GM23338 (cell line): Measurements from ENCODE around the gene TWF2. TPM values are rescaled to one million over a fixed set of nuclear protein-coding genes. Genes with fewer than 3 reads are reported as not detected.
A peak's percentile ranks its signal among the peaks of the same experiment; 100 is the strongest.

Experiments used
- ATAC-seq: fragments of 200-7000 bp; cut with Tn5 transposase; 3 replicates; pipeline ENCODE4 v1.9.1; 2020
- DNase-seq: peaks from one replicate; pipeline ENCODE4 v3.0.0-alpha.2; 2015; ENCODE audit warnings: low spot score
- H2AFZ ChIP-seq: fragments of 200-600 bp; sonication (generic); 2 replicates; pipeline ENCODE4 v1.8.0; 2016; ENCODE audit warnings: antibody characterized with exemption, mild to moderate bottlenecking, moderate library complexity
- H3F3A ChIP-seq: fragments of 200-600 bp; sonication (generic); replicated peaks from 2 replicates; pipeline ENCODE4 v1.8.0; 2017; ENCODE audit warnings: antibody characterized with exemption, mixed run types, low read depth
- H3K27ac ChIP-seq: fragments of 200-600 bp; sonication (generic); 2 replicates; pipeline ENCODE4 v1.6.1; 2016; ENCODE audit warnings: low read depth
- H3K27me3 ChIP-seq: fragments of 200-600 bp; sonication (generic); 2 replicates; pipeline ENCODE4 v1.8.0; 2016; ENCODE audit warnings: mild to moderate bottlenecking, mixed run types, moderate library complexity; ENCODE audit not compliant: insufficient read depth
- H3K36me3 ChIP-seq: fragments of 200-600 bp; sonication (generic); 2 replicates; pipeline ENCODE4 v1.8.0; 2016; ENCODE audit warnings: mild to moderate bottlenecking; ENCODE audit not compliant: insufficient read depth
- H3K4me1 ChIP-seq: fragments of 200-600 bp; sonication (generic); 2 replicates; pipeline ENCODE4 v1.8.0; 2016; ENCODE audit warnings: mild to moderate bottlenecking, moderate library complexity; ENCODE audit not compliant: insufficient read depth
- H3K4me2 ChIP-seq: fragments of 200-600 bp; sonication (generic); 2 replicates; pipeline ENCODE4 v1.7.1; 2017; ENCODE audit warnings: mixed run types
- H3K4me3 ChIP-seq: fragments of 200-600 bp; sonication (generic); 2 replicates; pipeline ENCODE4 v1.6.1; 2016; ENCODE audit warnings: mixed run types
- H3K79me2 ChIP-seq: fragments of 200-600 bp; sonication (generic); replicated peaks from 2 replicates; pipeline ENCODE4 v1.8.0; 2017; ENCODE audit warnings: mild to moderate bottlenecking; ENCODE audit not compliant: insufficient read depth
- H3K9me2 ChIP-seq: fragments of 200-600 bp; sonication (generic); 2 replicates; pipeline ENCODE4 v1.8.0; 2017; ENCODE audit not compliant: insufficient read depth
- H4K20me1 ChIP-seq: fragments of 200-600 bp; sonication (generic); replicated peaks from 2 replicates; pipeline ENCODE4 v1.8.0; 2017; ENCODE audit warnings: mild to moderate bottlenecking; ENCODE audit not compliant: insufficient read depth
- H3K27ac Mint-ChIP-seq: 2 replicates; pipeline ENCODE4 v1.8.0; 2020; ENCODE audit warnings: inconsistent platforms, mild to moderate bottlenecking, moderate library complexity, mixed read lengths
- H3K27me3 Mint-ChIP-seq: 3 replicates; pipeline ENCODE4 v1.8.0; 2022; ENCODE audit warnings: low read depth, mild to moderate bottlenecking, moderate library complexity, mixed read lengths, inconsistent platforms; ENCODE audit not compliant: insufficient read depth, poor library complexity
- H3K36me3 Mint-ChIP-seq: 3 replicates; pipeline ENCODE4 v1.8.0; 2021; ENCODE audit warnings: low read depth, mild to moderate bottlenecking, inconsistent platforms, moderate library complexity, mixed read lengths
- H3K4me1 Mint-ChIP-seq: 3 replicates; pipeline ENCODE4 v1.8.0; 2020; ENCODE audit warnings: mild to moderate bottlenecking, inconsistent platforms, mixed read lengths
- H3K4me3 Mint-ChIP-seq: 3 replicates; pipeline ENCODE4 v1.8.0; 2021; ENCODE audit warnings: moderate library complexity, mild to moderate bottlenecking, inconsistent platforms, mixed read lengths
- H3K9me3 Mint-ChIP-seq: 3 replicates; pipeline ENCODE4 v1.8.0; 2020; ENCODE audit warnings: moderate library complexity, mild to moderate bottlenecking, inconsistent platforms, mixed read lengths
- CREB1 ChIP-seq: fragments of 250-450 bp; sonication (Bioruptor Pico); IDR thresholded peaks from 2 replicates; pipeline ENCODE4 v1.5.0; 2020; ENCODE audit warnings: low read depth, mild to moderate bottlenecking, moderate library complexity
- CTCF ChIP-seq, 2 experiments: fragments of 200-600 bp in 1 of 2; sonication (generic) in 1 of 2; conservative IDR thresholded peaks; 2 replicates each; pipeline versions ENCODE4 v1.5.1 to v1.6.1; 2016 to 2017; ENCODE audit warnings: antibody characterized with exemption in 2 of 2, low read depth in 2 of 2, mild to moderate bottlenecking in 2 of 2, moderate library complexity in 1 of 2
- ETS1 ChIP-seq: IDR thresholded peaks from 2 replicates; pipeline ENCODE4 v1.6.1; 2016; ENCODE audit warnings: antibody characterized with exemption
- EZH2 ChIP-seq: fragments of 200-600 bp; sonication (generic); IDR thresholded peaks from one replicate; pipeline ENCODE4 v1.8.0; 2017; ENCODE audit warnings: antibody characterized with exemption, mild to moderate bottlenecking, low read depth; ENCODE audit not compliant: unreplicated experiment
- EZH2phosphoT487 ChIP-seq: fragments of 200-600 bp; sonication (generic); IDR thresholded peaks from one replicate; pipeline ENCODE4 v1.8.1; 2018; ENCODE audit warnings: antibody characterized with exemption; ENCODE audit not compliant: unreplicated experiment
- NANOG ChIP-seq: IDR thresholded peaks from 2 replicates; pipeline ENCODE4 v1.6.1; 2016; ENCODE audit warnings: antibody characterized with exemption, borderline replicate concordance
- POLR2AphosphoS5 ChIP-seq: IDR thresholded peaks from 2 replicates; pipeline ENCODE4 v1.6.1; 2016; ENCODE audit warnings: antibody characterized with exemption, low read depth
- REST ChIP-seq: IDR thresholded peaks from one replicate; pipeline ENCODE4 v1.6.1; 2018; ENCODE audit warnings: antibody characterized with exemption; ENCODE audit not compliant: unreplicated experiment
- STAT1 ChIP-seq: IDR thresholded peaks from one replicate; pipeline ENCODE4 v1.6.1; 2016; ENCODE audit warnings: antibody characterized with exemption; ENCODE audit not compliant: unreplicated experiment
- ZNF114 ChIP-seq: fragments of 250-450 bp; sonication (Bioruptor Pico); IDR thresholded peaks from 2 replicates; pipeline ENCODE4 v1.5.0; 2020; ENCODE audit warnings: mild to moderate bottlenecking, moderate library complexity
- ZNF331 ChIP-seq: fragments of 250-450 bp; sonication (Bioruptor Pico); IDR thresholded peaks from 2 replicates; pipeline ENCODE4 v1.5.0; 2020; ENCODE audit warnings: low read depth, mild to moderate bottlenecking, moderate library complexity
- polyA plus RNA-seq: library from polyadenylated mRNA; unstranded; fragments of >200 nt; fragmentation: Nextera tagmentation; extraction: Ambion mirVana; gene quantifications from 2 replicates; pipeline ENCODE4 v1.2.1, GENCODE V29; 2016
- total RNA-seq: library from RNA; depleted of rRNA; stranded (reverse); fragments of >200 nt; shearing (Covaris generic); gene quantifications from 2 replicates; pipeline ENCODE4 v1.2.3, GENCODE V29; 2014

The TWF2 gene
- total and polyA plus RNA-seq, 2 experiments from 2014 or later: 38.9 to 120 TPM

GRCh38 chr3:52227766-52228165 is 11.2 kb downstream of the TWF2 start:
- no peak for TF ChIP-seq NANOG
- TF ChIP-seq ZNF331 (CRISPR knock-in tag): no peak
- no peak for TF ChIP-seq ETS1
- TF ChIP-seq EZH2: no peak
- TF ChIP-seq CREB1 (CRISPR knock-in tag): no peak
- TF ChIP-seq POLR2AphosphoS5: no peak
- no peak for TF ChIP-seq REST
- no peak for TF ChIP-seq EZH2phosphoT487
- no peak for TF ChIP-seq ZNF114 (CRISPR knock-in tag)
- no peak for TF ChIP-seq STAT1
- H3K4me2 ChIP-seq: no peak overlapping the region
- no peak overlapping the region for H3K27ac ChIP-seq
- H3K4me1 Mint-ChIP-seq: peaks cover 7% of the 10 kb centered on the region
- H3K27me3 Mint-ChIP-seq: peaks cover 12% of the 10 kb centered on the region
- no peak overlapping the region for H3K4me3 ChIP-seq
- H2AFZ ChIP-seq: no peak overlapping the region
- H3K27me3 ChIP-seq: no peaks in the 10 kb centered on the region
- no peaks in the 10 kb centered on the region for H3K9me3 Mint-ChIP-seq
- no peaks in the 10 kb centered on the region for H3K79me2 ChIP-seq
- H3F3A ChIP-seq: 0 out of 2 replicates have a peak, but pooled peaks cover 2% of the 10 kb centered on the region
- H3K36me3 Mint-ChIP-seq: peaks cover 21% of the 10 kb centered on the region
- H3K4me3 Mint-ChIP-seq: no peak overlapping the region
- H4K20me1 ChIP-seq: no peaks in the 10 kb centered on the region
- H3K36me3 ChIP-seq: peaks cover 3% of the 10 kb centered on the region; the same call in 1 of the 2 replicates
- no peak overlapping the region for H3K27ac Mint-ChIP-seq
- ATAC-seq: no peak
- H3K4me1 ChIP-seq: no peaks in the 10 kb centered on the region
- H3K9me2 ChIP-seq: no peaks in the 10 kb centered on the region
- no peak for DNase-seq

- peak in 1 of 2 experiments; percentile 37; a peak in 3 of 4 replicates for TF ChIP-seq CTCF (conservative IDR thresholded peaks at IDR 0.05; ENCODE audit: low read depth in 2 of 2)
- no peak for TF ChIP-seq ZNF331 (CRISPR knock-in tag)
- no peak for ATAC-seq
Measured at GRCh38 chr3:52227117-52227516, 11.8 kb downstream of the TWF2 start.

More at GRCh38 chr3:52227117-52227516, 11.8 kb downstream of the TWF2 start:
- no peak overlapping the region for H3K27ac ChIP-seq
- no peaks in the 10 kb centered on the region for H3K27me3 ChIP-seq
- H3K36me3 Mint-ChIP-seq: peaks cover 21% of the 10 kb centered on the region
- H3K4me1 ChIP-seq: no peaks in the 10 kb centered on the region
- no peak overlapping the region for H3K4me3 Mint-ChIP-seq
- no peaks in the 10 kb centered on the region for H3K9me3 Mint-ChIP-seq
- no peak overlapping the region for H3K4me2 ChIP-seq
- H3K4me3 ChIP-seq: no peak overlapping the region
- 0 out of 2 replicates have a peak, but pooled peaks cover 2% of the 10 kb centered on the region for H3F3A ChIP-seq
- H3K27me3 Mint-ChIP-seq: peaks cover 14% of the 10 kb centered on the region
- no peaks in the 10 kb centered on the region for H3K9me2 ChIP-seq
- H4K20me1 ChIP-seq: no peaks in the 10 kb centered on the region
- no peak for DNase-seq
- H3K27ac Mint-ChIP-seq: no peak overlapping the region
- H3K36me3 ChIP-seq: peaks cover 3% of the 10 kb centered on the region; the same call in 1 of the 2 replicates
- H3K79me2 ChIP-seq: no peaks in the 10 kb centered on the region
- no peak overlapping the region for H2AFZ ChIP-seq
- peaks cover 7% of the 10 kb centered on the region for H3K4me1 Mint-ChIP-seq
